Smooth muscle cell (in vitro differentiated cells): ENCODE data around the gene BTBD9. TPM values are rescaled to one million over a fixed set of nuclear protein-coding genes. Genes with fewer than 3 reads are reported as not detected.

Experiments used
- DNase-seq: peaks from one replicate; lab custom pipeline; 2025; ENCODE audit not compliant: unreplicated experiment; lab: John Stamatoyannopoulos, UW
- H2AFZ ChIP-seq: fragments of 200-600 bp; sonication (generic); 2 replicates; pipeline ENCODE4 v1.6.0; 2016; ENCODE audit warnings: antibody characterized with exemption, low read depth, mild to moderate bottlenecking
- H3F3A ChIP-seq: fragments of 200-600 bp; sonication (generic); 2 replicates; pipeline ENCODE4 v1.6.0; 2017; ENCODE audit warnings: antibody characterized with exemption, low read depth
- H3K27ac ChIP-seq: fragments of 200-600 bp; sonication (generic); 2 replicates; pipeline ENCODE4 v1.5.1; 2016; ENCODE audit warnings: low read depth, mild to moderate bottlenecking
- H3K27me3 ChIP-seq: fragments of 200-600 bp; sonication (generic); 2 replicates; pipeline ENCODE4 v1.6.1; 2016; ENCODE audit warnings: low read depth, mild to moderate bottlenecking
- H3K36me3 ChIP-seq: fragments of 200-600 bp; sonication (generic); 2 replicates; pipeline ENCODE4 v1.5.1; 2016; ENCODE audit warnings: low read depth
- H3K4me1 ChIP-seq: fragments of 200-600 bp; sonication (generic); 2 replicates; pipeline ENCODE4 v1.5.1; 2016; ENCODE audit warnings: low read depth
- H3K4me2 ChIP-seq: fragments of 200-600 bp; sonication (generic); 2 replicates; pipeline ENCODE4 v1.6.0; 2016; ENCODE audit warnings: mild to moderate bottlenecking
- H3K4me3 ChIP-seq: fragments of 200-600 bp; sonication (generic); 2 replicates; pipeline ENCODE4 v1.5.1; 2016; ENCODE audit warnings: mild to moderate bottlenecking
- H3K79me2 ChIP-seq: fragments of 200-600 bp; sonication (generic); 2 replicates; pipeline ENCODE4 v1.6.0; 2016; ENCODE audit warnings: low read depth, mild to moderate bottlenecking
- H3K9ac ChIP-seq: fragments of 200-600 bp; sonication (generic); 2 replicates; pipeline ENCODE4 v1.6.0; 2016; ENCODE audit warnings: low read depth
- H3K9me3 ChIP-seq: fragments of 200-600 bp; sonication (generic); replicated peaks from 2 replicates; pipeline ENCODE4 v1.5.1; 2016; ENCODE audit warnings: low read depth
- H4K20me1 ChIP-seq: fragments of 200-600 bp; sonication (generic); 2 replicates; pipeline ENCODE4 v1.6.0; 2016; ENCODE audit warnings: low read depth
- WGBS: methylation state at CpG from one replicate; pipeline ENCODE4 v1.1.7; 2016; ENCODE audit warnings: low lambda C conversion rate; 5-methylcytosine and 5-hydroxymethylcytosine counted together
- polyA plus RNA-seq: library from polyadenylated mRNA; unstranded; fragments of >200 nt; fragmentation: Nextera tagmentation; extraction: Ambion mirVana; gene quantifications from 2 replicates; pipeline ENCODE4 v1.2.1, GENCODE V29; 2016
- total RNA-seq: library from RNA; depleted of rRNA; stranded (reverse); fragments of >200 nt; gene quantifications from 2 replicates; pipeline ENCODE4 v1.2.3, GENCODE V29; 2014
- TF ChIP-seq, protein P1 (sequence below): fragments of 200-600 bp; sonication (generic); IDR thresholded peaks from 2 replicates; pipeline ENCODE4 v1.5.1; 2017; ENCODE audit warnings: borderline replicate concordance, mild to moderate bottlenecking, antibody characterized with exemption; ENCODE audit not compliant: insufficient read depth, poor library complexity, severe bottlenecking

Gene BTBD9
- total and polyA plus RNA-seq, 2 experiments from 2014 or later: 5.6 to 12.5 TPM

DNA sequence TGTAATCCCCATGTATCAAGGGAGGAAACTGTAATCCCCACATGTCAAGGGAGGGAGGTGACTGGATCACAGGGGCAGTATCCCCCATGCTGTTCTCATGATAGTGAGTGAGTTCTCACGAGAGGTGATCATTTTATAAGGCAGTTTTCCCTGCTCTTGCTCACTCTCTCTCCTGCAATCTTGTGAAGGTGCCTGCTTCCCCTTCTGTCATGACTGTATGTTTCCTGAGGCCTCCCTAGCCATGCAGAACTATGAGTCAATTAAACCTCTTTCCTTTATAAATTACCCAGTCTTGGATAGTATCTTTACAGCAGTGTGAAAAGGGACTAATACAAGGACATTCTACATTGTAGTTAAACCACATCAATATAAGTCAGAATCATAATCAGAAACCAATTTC lies 112.4 kb downstream of the BTBD9 start:
- Histone ChIP-seq H3K9me3 (no peaks in the 10 kb centered on the region), H4K20me1 (no peaks in the 10 kb centered on the region), H3K27me3 (no peaks in the 10 kb centered on the region), H3K4me2 (no peak overlapping the region), H3K4me1 (no peaks in the 10 kb centered on the region), H3K9ac (no peak overlapping the region), H3F3A (no peaks in the 10 kb centered on the region), H3K36me3 (no peaks in the 10 kb centered on the region), H3K27ac (no peak overlapping the region), H2AFZ (no peak overlapping the region), H3K4me3 (no peak overlapping the region), H3K79me2 (no peaks in the 10 kb centered on the region)
- WGBS: 100% methylated on average over 1 of the region's 1 CpG
- TF ChIP-seq, protein P1, sequence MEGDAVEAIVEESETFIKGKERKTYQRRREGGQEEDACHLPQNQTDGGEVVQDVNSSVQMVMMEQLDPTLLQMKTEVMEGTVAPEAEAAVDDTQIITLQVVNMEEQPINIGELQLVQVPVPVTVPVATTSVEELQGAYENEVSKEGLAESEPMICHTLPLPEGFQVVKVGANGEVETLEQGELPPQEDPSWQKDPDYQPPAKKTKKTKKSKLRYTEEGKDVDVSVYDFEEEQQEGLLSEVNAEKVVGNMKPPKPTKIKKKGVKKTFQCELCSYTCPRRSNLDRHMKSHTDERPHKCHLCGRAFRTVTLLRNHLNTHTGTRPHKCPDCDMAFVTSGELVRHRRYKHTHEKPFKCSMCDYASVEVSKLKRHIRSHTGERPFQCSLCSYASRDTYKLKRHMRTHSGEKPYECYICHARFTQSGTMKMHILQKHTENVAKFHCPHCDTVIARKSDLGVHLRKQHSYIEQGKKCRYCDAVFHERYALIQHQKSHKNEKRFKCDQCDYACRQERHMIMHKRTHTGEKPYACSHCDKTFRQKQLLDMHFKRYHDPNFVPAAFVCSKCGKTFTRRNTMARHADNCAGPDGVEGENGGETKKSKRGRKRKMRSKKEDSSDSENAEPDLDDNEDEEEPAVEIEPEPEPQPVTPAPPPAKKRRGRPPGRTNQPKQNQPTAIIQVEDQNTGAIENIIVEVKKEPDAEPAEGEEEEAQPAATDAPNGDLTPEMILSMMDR: no peak
- no peak for DNase-seq

DNA sequence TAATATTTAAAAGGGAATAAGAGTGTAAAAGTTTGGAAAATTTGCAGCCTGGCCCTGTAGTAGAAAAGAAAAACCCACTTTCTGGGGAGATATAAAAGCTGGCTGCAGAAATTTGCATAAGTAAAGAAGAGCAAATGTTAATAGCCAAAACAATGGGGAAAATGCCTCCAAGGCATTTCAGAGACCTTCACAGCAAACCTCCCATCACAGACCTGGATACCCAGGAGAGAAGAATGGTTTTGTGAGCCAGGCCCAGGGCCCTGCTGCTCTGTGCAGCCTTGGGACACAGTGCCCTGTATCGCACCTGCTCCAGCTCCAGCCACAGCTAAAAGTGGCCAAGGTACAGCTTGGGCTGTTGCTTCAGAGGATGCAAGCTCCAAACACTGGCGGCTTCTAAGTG lies 113.8 kb downstream of the BTBD9 start:
- TF ChIP-seq, protein P1: no peak
- no peak overlapping the region for H3K4me2 ChIP-seq
- no peaks in the 10 kb centered on the region for H3K4me1 ChIP-seq
- H3K9me3 ChIP-seq: no peaks in the 10 kb centered on the region
- no peaks in the 10 kb centered on the region for H3F3A ChIP-seq
- no peaks in the 10 kb centered on the region for H3K79me2 ChIP-seq
- WGBS: 93% methylated on average over 2 of the region's 2 CpGs
- DNase-seq: no peak
- no peak overlapping the region for H3K9ac ChIP-seq
- H3K36me3 ChIP-seq: no peaks in the 10 kb centered on the region
- H3K27ac ChIP-seq: no peak overlapping the region
- no peaks in the 10 kb centered on the region for H4K20me1 ChIP-seq
- no peak overlapping the region for H3K4me3 ChIP-seq
- no peak overlapping the region for H2AFZ ChIP-seq
- no peaks in the 10 kb centered on the region for H3K27me3 ChIP-seq

DNA sequence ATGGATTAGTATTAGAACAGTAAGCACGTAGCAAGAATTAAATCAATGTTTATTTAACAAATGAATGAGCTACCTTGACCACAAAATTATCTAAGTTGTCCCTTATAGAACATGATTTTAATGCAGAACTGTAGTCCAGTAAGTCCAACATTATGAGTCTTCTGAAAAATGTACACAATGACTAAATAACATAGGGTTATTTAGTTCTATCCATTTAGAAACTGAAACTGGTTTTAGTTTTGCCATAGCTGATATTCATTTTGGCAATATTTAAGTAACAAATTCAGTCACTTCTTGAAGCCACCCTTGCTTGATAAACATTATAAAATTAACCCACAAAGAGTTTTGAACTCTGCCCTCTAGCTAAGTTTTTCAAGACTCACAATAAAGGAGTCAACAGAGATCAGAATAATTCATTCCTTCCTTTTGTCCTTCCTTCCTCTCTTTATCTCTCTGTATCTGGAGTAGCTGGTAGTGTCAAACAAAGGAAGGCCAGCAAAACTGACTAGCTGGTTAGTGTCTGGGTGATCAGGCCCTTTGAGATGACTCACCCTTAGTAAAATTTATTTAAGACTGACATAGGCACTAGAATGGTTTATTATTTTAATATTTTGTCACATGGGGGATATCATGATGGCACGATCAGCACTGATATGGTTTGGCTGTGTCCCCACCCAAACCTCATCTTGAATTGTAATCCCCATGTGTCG lies 115.1 kb downstream of the BTBD9 start:
- no peaks in the 10 kb centered on the region for H3F3A ChIP-seq
- H2AFZ ChIP-seq: no peak overlapping the region
- no peak overlapping the region for H3K27ac ChIP-seq
- DNase-seq: no peak
- no peak overlapping the region for H3K4me2 ChIP-seq
- H3K4me3 ChIP-seq: no peak overlapping the region
- H3K9ac ChIP-seq: no peak overlapping the region
- TF ChIP-seq, protein P1: no peak
- H3K27me3 ChIP-seq: no peaks in the 10 kb centered on the region
- H4K20me1 ChIP-seq: no peaks in the 10 kb centered on the region
- no peaks in the 10 kb centered on the region for H3K79me2 ChIP-seq
- H3K9me3 ChIP-seq: no peaks in the 10 kb centered on the region
- WGBS: 94% methylated on average over 3 of the region's 3 CpGs
- no peaks in the 10 kb centered on the region for H3K36me3 ChIP-seq
- no peaks in the 10 kb centered on the region for H3K4me1 ChIP-seq

DNA sequence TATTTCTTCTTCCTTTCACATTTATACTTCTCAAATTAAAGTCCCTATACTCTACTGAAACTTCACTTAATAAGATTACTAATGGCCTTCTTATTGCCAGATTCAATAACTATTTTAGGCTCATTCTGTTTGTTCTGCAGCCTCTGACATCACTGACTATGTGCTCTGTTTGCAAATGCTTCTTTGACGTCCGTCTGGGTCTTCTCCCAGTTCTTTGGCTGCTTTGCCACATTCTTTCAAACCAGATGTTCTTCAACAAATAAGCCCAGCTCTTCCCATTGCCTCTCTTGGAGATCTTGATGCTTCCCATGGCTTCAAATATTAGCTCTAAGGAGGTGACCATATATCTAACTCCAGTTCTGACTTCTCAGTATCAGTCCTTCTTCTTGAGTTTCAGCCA lies 117.4 kb downstream of the BTBD9 start:
- Histone ChIP-seq H3K27me3 (no peaks in the 10 kb centered on the region), H3K79me2 (no peaks in the 10 kb centered on the region), H4K20me1 (no peaks in the 10 kb centered on the region), H3K4me2 (no peak overlapping the region), H3F3A (no peaks in the 10 kb centered on the region), H3K4me3 (no peak overlapping the region), H3K4me1 (no peaks in the 10 kb centered on the region), H2AFZ (no peak overlapping the region), H3K9me3 (no peaks in the 10 kb centered on the region), H3K27ac (no peak overlapping the region), H3K9ac (no peak overlapping the region), H3K36me3 (no peaks in the 10 kb centered on the region)
- no peak for DNase-seq
- TF ChIP-seq, protein P1: no peak
- 44% methylated on average over 2 of the region's 2 CpGs for WGBS
